BE2C (cell line): ENCODE results near the gene NCOA7.

ENCODE experiments used
- DNase-seq: peaks from one replicate; pipeline ENCODE4 v3.0.0-alpha.2; 2020
- H3K27me3 ChIP-seq: fragments of 250-450 bp; sonication (Bioruptor Pico); 2 replicates; pipeline ENCODE4 v1.5.1; 2020; ENCODE audit warnings: mild to moderate bottlenecking
- H3K36me3 ChIP-seq: fragments of 250-450 bp; sonication (Bioruptor Pico); 2 replicates; pipeline ENCODE4 v1.5.1; 2020; ENCODE audit warnings: mild to moderate bottlenecking
- H3K4me1 ChIP-seq: fragments of 250-450 bp; sonication (Bioruptor Pico); 2 replicates; pipeline ENCODE4 v1.5.1; 2020
- H3K4me3 ChIP-seq: 2 replicates; pipeline ENCODE4 v1.5.1; 2011; ENCODE audit warnings: low read depth, low read length
- H3K9me3 ChIP-seq: fragments of 250-450 bp; sonication (Bioruptor Pico); 2 replicates; pipeline ENCODE4 v1.5.1; 2020
- CTCF ChIP-seq: IDR thresholded peaks from 2 replicates; pipeline ENCODE4 v1.5.1; 2012; ENCODE audit warnings: mild to moderate bottlenecking, low read depth, low read length

Gene NCOA7

DNA sequence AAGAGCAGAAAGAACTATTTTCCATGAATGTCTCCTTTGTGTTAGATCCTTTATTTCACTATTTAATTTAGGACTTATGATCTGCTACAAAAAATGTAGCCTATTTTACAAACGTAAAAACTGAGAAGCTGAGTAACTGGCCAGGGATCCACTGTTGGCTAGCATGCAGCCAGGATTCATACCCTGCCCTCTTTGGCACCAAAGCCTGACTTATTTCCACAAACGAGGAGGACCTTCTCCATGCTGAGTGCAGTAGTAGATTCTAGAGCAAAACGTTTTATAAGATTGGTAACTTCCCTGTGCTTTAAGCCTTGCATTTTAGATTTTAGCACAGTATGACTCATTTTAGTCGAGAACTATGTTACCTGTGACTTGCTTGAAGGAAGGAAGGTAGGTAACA lies 74.3 kb downstream of the NCOA7 start:
- no peaks in the 10 kb centered on the region for H3K27me3 ChIP-seq
- H3K9me3 ChIP-seq, result no peaks in the 10 kb centered on the region
- H3K4me1 ChIP-seq, result peaks cover 27% of the 10 kb centered on the region
- no peak for DNase-seq
- peaks cover 5% of the 10 kb centered on the region for H3K36me3 ChIP-seq
- TF ChIP-seq CTCF, result no peak
- no peak overlapping the region for H3K4me3 ChIP-seq

DNA sequence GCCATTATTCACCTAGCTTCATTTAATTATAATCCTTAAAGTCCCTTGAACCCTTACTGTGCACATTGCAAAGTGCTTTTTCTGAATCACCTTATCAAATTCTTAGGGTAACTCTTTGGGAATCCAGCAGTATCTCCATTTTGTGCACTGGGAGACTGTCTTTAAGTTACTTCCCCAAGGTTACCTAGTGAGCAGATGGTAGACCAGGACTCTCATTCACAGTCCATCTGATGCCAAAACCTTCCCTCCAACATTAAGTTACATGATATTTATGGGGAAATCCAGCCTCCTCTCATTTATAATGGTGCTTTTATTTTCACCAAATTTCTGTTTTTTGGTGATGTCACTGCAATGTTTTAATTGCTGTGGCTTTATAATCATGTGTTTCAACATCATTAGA lies 75.7 kb downstream of the NCOA7 start:
- peaks cover 9% of the 10 kb centered on the region for H3K36me3 ChIP-seq
- no peaks in the 10 kb centered on the region for H3K27me3 ChIP-seq
- TF ChIP-seq CTCF, result no peak
- H3K9me3 ChIP-seq, result no peaks in the 10 kb centered on the region
- H3K4me1 ChIP-seq, result peaks cover 37% of the 10 kb centered on the region
- H3K4me3 ChIP-seq, result no peak overlapping the region
- DNase-seq, result no peak

- Histone ChIP-seq H3K4me1 (peaks cover 46% of the 10 kb centered on the region), H3K9me3 (no peaks in the 10 kb centered on the region), H3K4me3 (no peak overlapping the region), H3K27me3 (no peaks in the 10 kb centered on the region), H3K36me3 (peaks cover 9% of the 10 kb centered on the region)
- TF ChIP-seq CTCF, result no peak
- DNase-seq, result peak; percentile 28
Measured at GRCh38 chr6:125867483-125867942, 76.8 kb downstream of the NCOA7 start.

DNA sequence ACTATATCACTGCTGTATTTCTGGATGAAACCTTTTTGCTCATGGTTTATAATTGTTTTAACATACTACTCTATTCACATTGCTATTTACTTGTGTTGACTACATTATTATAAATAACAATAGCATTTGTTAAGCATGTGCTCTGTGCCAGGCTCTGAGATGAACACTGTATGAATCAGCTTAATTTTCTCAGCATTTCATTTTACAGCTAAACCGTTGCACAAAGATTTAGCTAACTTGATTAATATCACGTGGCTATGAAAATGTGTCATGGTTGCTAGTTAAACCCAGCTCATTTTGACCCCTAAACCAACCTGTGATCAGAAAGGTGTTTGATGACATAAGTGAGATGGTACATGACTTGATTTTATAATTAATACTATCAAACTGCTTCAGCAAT lies 77.5 kb downstream of the NCOA7 start:
- no peak for DNase-seq
- peaks cover 9% of the 10 kb centered on the region for H3K36me3 ChIP-seq
- no peaks in the 10 kb centered on the region for H3K27me3 ChIP-seq
- no peak for TF ChIP-seq CTCF
- H3K4me1 ChIP-seq, result peaks cover 48% of the 10 kb centered on the region
- H3K9me3 ChIP-seq, result no peaks in the 10 kb centered on the region
- peak overlapping the region; percentile 5 for H3K4me3 ChIP-seq

DNA sequence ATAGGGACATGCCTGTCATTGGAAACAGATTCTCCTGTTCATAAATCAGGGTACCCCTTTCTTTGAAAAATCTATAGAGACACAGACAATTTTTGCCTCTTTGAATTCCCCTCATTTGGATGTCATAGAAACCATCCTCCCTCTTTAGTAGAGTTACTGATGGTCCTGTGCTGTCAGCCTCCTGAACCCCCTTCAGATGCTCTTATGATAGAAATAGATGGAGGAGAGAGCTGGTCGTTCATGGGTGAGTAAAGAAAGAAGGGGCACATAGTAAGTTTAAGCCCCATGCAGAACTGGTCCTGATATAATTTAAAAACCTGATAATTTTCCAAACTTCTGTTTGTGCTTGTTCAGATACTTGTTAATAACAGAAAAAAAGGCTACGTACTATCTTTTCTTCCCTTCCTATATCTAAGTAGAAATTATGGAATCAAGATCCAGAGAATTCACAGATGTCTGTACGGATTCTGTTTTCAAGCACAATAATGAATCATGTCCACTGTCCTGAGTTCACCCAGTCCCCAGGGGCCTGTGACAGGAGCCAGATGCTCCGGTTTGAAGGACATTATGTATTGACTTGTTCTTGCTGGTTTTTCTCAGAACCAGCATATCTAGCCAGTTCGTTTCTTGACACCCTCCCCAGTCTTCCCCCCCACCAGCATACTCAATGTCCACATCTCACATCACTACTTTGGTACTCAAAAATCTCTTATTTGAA lies 78.1 kb downstream of the NCOA7 start:
- H3K9me3 ChIP-seq, result no peaks in the 10 kb centered on the region
- peak overlapping the region; percentile 23 for H3K4me3 ChIP-seq
- peak; percentile 89 for DNase-seq
- H3K36me3 ChIP-seq, result peaks cover 11% of the 10 kb centered on the region
- peaks cover 48% of the 10 kb centered on the region for H3K4me1 ChIP-seq
- no peaks in the 10 kb centered on the region for H3K27me3 ChIP-seq
- TF ChIP-seq CTCF, result no peak

DNA sequence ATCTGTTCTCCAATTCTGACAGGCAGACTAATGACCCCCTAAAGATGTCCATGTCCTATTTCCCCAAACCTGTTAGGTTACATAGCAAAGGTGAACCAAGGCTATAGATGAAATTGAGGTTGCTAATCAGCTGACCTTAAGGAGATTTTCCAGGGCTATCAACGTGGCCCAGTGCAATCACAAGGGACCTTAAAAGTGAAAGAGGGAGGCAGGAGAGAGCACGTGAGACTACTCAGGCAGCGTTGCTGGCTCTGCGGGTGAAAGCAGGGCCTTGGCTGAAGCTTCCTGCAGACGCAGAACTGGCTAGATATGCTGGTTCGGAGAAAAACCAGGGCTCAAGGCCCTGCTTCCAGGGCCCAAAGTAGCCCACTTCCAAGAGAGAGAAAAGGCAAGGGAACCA lies 78.7 kb downstream of the NCOA7 start:
- no peak for TF ChIP-seq CTCF

More for the DNA sequence above, 78.7 kb downstream of the NCOA7 start:
- DNase-seq, result peak; percentile 56
- Histone ChIP-seq H3K9me3 (no peaks in the 10 kb centered on the region), H3K36me3 (peaks cover 17% of the 10 kb centered on the region), H3K4me1 (peaks cover 48% of the 10 kb centered on the region), H3K27me3 (no peaks in the 10 kb centered on the region), H3K4me3 (peak overlapping the region; percentile 23; the same call in 1 of the 2 replicates)
